ENCODE data around the gene CRAMP1.
A peak's percentile ranks its signal among the peaks of the same experiment; 100 is the strongest.
"Not testable (repeated sequence)": the region's sequence is repeated elsewhere in the genome, so short reads cannot be mapped to it uniquely, and the experiment has no call there.

Gene CRAMP1, protein sequence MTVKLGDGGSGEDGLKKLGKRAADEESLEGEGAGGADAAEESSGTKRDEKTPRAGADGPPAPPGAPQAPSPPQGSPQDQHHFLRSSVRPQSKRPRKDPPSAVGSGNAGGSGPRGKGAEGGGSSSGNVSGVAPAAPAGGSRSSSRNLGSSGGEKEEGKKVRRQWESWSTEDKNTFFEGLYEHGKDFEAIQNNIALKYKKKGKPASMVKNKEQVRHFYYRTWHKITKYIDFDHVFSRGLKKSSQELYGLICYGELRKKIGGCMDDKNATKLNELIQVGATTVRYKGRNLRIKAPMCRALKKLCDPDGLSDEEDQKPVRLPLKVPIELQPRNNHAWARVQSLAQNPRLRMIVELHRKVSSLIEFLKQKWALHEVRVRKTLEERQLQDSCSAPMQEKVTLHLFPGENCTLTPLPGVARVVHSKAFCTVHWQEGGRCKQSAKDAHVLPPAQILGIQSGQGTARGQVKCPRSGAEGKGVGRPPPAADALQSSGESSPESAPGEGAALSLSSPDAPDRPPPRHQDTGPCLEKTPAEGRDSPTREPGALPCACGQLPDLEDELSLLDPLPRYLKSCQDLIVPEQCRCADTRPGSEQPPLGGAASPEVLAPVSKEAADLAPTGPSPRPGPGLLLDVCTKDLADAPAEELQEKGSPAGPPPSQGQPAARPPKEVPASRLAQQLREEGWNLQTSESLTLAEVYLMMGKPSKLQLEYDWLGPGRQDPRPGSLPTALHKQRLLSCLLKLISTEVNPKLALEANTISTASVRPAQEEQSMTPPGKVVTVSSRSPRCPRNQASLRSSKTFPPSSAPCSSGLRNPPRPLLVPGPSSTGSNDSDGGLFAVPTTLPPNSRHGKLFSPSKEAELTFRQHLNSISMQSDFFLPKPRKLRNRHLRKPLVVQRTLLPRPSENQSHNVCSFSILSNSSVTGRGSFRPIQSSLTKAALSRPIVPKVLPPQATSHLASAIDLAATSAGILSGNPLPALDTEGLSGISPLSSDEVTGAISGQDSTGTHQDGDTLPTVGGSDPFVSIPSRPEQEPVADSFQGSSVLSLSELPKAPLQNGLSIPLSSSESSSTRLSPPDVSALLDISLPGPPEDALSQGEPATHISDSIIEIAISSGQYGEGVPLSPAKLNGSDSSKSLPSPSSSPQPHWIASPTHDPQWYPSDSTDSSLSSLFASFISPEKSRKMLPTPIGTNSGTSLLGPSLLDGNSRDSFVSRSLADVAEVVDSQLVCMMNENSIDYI (N-terminal part only)

DNA sequence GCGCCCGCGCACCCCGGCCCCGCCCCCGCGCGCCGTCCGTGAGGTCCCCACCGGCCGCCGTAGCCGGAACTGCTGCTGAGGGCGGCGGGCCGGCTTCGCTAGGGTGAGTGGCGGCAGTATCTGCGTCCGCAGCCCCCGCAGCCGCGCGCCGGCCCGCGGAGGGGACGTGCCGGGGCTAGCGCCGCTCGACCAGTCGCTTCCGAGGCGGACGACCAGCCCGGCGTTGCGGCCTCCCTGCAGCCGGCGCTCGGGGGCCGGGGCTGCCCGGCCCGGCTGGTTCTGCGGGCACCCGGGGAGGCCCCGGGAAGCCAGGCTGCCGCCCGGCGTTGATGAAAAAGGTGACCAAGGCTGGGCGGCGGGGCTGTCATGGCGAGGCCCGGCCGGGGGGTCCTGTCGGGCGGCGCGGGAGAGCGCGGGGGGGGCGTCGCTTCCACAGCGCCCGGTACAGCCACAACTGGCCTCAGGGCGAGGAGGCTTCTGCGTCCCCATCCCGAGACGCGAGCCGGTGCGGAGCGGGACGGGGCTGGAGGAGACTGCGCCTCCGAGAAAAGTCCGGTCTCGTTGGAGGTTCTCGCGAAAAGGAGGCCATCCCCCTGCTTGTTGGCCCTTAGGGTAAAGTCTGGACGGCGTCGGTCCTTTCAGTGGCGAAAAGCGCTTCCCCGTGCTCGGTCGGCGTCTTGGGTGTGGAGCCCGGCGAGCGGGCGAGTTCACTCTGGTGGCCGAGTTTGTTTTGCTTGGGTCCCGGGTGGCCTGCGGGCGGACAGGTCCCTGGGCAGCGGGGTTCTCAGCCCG, at the start of gene CRAMP1:
Gene CRAMP1, plus strand, starts transcription at position 41 of the 792 bp plus-strand sequence. CDS start 2,280 bp downstream, outside the sequence.
- DNase-seq (ENCODE audit: low spot score): no peak

DNA sequence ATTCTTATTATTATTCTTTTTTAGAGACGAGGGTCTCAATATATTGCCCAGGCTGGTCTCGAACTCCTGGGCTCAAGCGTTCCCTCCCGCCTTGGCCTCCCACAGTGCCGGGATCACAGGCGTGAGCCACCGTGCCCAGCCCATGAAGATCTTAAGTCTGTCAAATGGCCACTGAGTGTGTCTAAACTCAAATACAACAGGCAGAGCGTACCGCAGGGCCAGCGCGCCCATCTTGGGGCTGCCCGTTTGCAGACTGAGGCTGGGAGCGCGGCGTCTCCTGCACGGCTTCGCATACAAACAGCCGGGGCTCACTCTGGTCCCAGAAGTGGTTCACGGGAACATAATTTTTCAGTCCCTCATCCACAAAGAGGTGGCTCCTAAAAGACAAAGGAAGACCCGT, 48.4 kb upstream of the CRAMP1 start:
- no peak for DNase-seq (ENCODE audit: low spot score)

GRCh38 chr16:1564325-1564724, 47.8 kb upstream of the CRAMP1 start:
- DNase-seq (ENCODE audit: low spot score): no peak

DNA sequence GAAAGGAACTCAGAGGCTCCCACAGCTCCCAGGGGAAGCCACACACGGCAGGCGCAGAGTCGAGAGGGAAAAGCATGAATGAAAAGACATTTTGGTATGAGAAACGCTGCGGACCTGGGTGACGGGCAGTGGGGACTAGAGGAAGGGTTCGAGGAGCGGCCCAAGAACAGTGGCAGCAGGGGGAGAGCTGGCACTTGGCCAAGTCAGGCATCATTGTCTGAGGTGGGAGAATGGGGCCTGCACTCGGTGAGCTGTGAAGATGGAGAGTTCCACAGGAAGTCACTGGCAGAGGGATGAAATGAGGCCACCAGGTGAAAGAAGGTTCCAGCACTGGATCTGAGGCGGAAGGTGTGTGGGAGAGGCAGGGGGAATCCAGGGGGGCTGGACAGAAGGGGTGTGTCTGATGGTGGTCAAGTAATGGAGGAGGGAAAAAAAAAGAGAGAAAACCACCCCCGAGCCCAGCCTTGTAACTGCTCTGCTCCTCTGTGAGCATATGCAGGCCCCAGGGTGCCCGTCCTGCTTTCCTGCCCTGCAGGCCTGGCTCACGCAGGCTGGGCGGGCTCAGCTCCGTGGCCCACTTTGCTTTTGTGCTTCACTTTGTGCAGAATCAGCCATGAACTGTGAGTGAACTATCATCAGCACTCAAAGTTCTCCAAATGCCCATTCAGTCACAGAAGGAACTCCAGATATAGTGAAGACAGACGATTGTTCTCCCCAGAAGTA, 46.9 kb upstream of the CRAMP1 start:
- peak; percentile 85 for DNase-seq (ENCODE audit: low spot score)

- no peak for DNase-seq (ENCODE audit: low spot score)
These were observed 44.2 kb upstream of the CRAMP1 start for GRCh38 chr16:1567988-1568387.

GRCh38 chr16:1571012-1571671, 41.0 kb upstream of the CRAMP1 start:
- no peak for DNase-seq (ENCODE audit: low spot score)

DNA sequence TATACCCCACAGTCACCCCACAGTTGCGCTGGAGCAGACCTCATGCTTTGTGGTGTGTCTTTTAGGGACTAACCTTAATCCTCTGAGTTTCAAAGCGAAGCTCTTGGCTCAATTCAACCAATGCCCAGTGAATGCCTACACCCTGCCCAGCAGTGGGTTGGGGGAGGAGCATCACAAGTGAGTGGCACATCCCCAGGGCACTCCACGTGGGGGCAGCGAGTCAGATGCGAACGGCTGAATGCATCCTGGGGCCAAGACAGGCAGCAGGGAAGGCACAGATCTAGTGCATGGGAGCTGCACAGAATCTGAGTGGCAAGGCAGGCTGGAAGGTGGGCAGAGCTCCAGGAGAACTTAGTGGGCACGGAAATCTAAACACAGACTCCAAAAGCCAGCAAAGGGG, 39.5 kb upstream of the CRAMP1 start:
- no peak for DNase-seq (ENCODE audit: low spot score)

GRCh38 chr16:1573301-1573700, 38.9 kb upstream of the CRAMP1 start:
- DNase-seq (ENCODE audit: low spot score): no peak

DNA sequence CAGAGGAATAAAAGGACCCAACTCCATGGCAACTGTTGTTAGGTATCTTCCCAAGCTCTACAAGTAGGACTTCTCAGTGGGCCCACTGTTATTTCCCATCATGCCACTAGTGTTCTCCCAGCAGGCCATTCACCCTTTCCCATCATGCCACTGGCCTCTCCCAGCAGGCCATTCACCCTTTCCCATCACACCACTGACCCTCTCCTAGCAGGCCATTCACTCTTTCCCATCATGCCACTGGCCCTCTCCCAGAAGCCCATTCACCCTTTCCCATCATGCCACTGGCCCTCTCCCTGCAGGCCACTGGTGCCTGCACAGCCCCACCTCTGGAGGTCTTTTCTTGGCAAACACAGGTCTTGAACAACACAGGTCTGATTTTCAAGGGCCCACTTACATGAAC, 36.6 kb upstream of the CRAMP1 start:
- no peak for DNase-seq (ENCODE audit: low spot score)

DNA sequence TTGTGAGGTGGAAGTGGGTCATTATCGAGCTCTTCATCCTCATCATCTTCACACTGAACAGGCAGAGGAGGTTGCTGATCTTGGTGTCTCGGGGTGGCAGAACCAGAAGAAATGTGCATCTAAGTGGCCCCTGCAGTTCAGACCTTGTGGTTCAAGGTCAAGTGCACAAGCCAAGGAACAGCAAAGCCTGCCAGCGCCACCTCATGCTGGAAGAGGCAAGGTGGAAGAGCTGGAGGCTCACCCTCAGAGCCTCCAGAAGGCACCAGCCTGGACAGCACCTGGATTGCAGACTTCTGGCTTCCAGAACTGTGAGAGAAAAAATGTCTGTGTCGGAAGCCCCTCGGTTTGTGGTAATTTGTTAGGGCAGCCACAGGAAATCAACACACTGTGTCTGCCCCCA, 32.9 kb upstream of the CRAMP1 start:
- DNase-seq (ENCODE audit: low spot score): no peak

DNA sequence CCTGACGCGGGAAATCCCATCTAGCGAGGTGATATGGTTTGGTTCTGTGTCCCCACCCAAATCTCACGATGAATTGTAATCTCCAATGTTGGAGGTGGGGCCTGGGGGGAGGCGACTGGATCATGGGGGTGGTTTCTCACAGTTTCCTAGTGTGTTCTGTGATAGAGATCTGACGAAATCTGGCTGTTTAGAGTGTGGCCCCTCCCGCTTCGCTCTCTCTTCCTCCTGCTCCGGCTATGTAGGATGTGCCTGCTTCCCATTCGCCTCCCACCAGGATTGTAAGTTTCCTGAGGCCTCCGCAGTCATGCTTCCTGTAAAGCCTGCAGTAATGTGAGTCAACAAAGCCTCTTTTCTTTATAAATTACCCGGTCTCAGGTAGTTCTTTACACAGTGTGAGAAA, 31.9 kb upstream of the CRAMP1 start:
- DNase-seq (ENCODE audit: low spot score): no peak

GRCh38 chr16:1580956-1581355, 31.2 kb upstream of the CRAMP1 start:
- no peak for DNase-seq (ENCODE audit: low spot score)

DNA sequence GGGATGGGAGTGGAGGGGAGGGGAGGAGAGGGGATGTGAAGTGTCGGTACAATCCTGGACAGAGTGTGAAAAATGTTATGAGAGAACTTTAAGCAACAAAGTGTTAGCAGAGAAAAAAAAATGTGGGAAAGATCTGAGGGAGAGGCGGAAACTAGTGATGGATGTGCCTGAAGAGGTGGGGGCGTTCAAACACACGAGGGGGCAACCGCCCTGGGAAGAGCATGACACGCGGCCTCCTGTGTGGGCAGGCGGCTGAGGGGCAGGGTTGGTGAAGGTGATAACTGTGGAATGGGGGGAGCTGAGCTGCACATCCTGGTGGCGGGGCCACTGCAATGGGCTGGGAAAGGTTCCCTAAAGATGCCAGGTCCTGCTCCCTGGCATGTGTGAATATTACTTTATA, 30.4 kb upstream of the CRAMP1 start:
- DNase-seq (ENCODE audit: low spot score): no peak

DNA sequence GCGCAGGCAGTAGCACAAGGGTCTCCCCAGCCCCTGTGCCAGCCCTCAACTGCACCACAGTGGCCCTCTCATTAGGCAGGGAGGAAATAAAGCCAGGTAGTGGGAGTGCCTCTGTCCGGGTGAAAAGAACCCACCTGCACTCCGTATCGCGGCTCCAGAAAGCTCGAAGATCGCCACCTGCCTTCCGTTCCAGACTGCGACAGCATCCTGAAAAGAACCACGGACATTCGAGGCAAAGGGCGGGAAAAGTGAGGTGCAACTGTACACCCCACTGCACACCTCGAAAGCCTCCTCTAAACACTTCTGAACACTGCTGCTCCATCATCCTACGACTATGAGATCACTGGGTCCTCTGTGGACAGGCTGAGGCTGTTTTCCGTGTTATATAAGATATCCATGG, 29.0 kb upstream of the CRAMP1 start:
- no peak for DNase-seq (ENCODE audit: low spot score)

DNA sequence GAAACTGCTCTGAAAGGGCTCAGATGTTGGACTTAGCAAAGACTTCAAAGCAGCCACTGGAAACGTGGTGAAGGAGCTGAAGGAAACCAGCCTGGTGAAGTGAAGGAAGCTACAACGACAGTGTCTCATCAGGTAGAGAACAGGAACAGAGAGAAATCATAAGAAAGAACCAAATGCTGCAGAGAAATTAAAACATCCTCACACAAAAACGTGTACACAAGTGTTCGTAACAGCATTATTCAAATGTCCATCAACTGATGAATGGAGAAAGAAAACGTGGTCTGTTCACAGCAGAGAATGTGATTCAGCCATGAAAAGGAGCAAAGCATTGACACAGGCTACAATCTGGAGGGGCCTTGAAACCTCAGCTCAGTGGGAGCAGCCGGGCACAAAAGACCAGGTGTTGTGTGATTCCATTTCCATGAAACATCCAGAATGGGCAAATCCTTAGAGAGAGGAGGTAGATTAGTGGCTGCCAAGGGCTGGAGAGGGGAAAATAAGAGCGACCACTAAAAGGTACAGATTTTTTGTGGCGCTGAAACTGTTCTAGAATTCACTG, 27.2 kb upstream of the CRAMP1 start:
- DNase-seq (ENCODE audit: low spot score): no peak

DNA sequence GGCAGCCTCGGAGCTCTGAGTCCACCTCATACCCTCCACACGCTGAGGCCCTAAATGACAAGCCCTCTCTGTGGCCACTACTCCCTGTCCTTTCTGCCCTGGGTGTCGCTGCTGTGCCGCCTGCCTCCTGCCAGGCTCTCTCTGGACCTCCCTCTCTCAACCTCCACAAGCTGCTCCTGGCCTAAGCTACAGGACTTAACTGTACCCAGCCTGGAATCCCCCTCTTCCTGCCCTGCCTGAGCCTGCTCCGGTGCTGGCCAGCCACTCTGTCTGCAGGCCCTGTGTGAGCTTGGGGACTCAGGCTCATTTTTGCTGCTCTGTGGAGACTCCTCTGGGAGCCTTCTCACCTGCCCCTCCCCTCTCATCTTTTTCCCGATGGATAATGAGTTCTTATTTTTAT, 21.8 kb upstream of the CRAMP1 start:
- no peak for DNase-seq (ENCODE audit: low spot score)

GRCh38 chr16:1590930-1591705, 21.0 kb upstream of the CRAMP1 start:
- no peak for DNase-seq (ENCODE audit: low spot score)

DNA sequence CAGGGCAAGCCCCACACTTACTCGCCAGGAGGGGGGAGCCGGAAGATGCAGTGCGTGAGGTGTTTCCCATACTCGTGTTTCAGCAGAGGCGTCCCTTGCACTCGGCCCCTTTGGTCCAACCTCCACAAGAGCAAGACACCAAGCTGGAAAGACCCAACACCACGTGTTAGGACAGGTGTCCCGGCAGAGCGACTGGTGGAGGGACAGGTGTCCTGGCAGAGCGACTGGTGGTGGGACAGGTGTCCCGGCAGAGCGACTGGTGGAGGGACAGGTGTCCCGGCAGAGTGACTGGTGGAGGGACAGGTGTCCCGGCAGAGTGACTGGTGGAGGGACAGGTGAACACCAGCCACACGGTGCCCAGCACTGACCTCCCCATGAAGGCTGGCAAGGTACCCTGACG, 19.7 kb upstream of the CRAMP1 start:
- no peak for DNase-seq (ENCODE audit: low spot score)

GRCh38 chr16:1595511-1595910, 16.6 kb upstream of the CRAMP1 start:
- not testable (repeated sequence) for DNase-seq (ENCODE audit: low spot score)

Measured in cerebellar cortex (tissue), 1 donor.